HG02885 (cell line): ENCODE data around the gene BAG3.
A peak's percentile ranks its signal among the peaks of the same experiment; 100 is the strongest.
"Not testable (repeated sequence)": the region's sequence is repeated elsewhere in the genome, so short reads cannot be mapped to it uniquely, and the experiment has no call there.

Experiments used
- ATAC-seq: cut with Tn5 transposase; IDR thresholded peaks from one replicate; pipeline ENCODE4 v1.9.1; 2021; ENCODE audit warnings: mild to moderate bottlenecking; ENCODE audit not compliant: unreplicated experiment, poor library complexity

The BAG3 gene

DNA sequence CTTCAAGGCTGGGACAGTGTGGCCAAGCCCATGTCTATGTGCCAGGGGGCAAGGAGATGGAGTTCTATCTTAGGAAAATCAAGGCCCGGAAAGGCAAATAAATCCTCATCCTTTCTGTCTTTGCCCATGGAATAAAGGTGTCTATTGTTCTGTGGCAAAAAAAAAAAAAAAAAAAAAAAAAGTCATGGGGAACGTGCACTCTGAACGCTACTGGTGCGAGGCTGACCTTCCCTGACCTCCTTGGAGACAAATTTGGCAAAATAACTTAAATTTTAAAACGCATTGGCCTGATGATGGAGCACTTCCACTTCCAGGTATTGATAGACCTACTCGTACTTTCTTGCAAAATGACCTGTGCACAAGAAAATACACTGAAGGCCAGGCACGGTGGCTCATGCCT, 12.2 kb upstream of the BAG3 start:
- no peak for ATAC-seq

DNA sequence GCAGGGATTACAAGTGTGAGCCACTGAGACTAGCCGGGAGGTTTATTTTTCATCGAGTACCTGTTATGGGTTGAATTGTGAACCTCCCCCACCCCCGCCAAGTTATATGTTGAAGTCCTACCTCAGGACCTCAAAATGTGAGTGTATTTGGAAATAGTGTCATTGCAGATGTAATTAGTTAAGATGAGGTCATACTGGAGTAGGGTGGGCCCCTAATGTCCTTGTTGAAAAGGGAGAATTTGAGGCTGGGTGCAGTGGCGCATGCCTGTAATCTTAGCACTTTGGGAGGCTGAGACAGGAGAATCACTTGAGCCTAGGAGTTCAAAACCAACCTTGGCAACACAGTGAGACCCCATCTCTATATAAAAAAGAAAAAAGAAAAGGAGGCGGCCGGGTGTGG, 10.8 kb upstream of the BAG3 start:
- ATAC-seq: no peak

DNA sequence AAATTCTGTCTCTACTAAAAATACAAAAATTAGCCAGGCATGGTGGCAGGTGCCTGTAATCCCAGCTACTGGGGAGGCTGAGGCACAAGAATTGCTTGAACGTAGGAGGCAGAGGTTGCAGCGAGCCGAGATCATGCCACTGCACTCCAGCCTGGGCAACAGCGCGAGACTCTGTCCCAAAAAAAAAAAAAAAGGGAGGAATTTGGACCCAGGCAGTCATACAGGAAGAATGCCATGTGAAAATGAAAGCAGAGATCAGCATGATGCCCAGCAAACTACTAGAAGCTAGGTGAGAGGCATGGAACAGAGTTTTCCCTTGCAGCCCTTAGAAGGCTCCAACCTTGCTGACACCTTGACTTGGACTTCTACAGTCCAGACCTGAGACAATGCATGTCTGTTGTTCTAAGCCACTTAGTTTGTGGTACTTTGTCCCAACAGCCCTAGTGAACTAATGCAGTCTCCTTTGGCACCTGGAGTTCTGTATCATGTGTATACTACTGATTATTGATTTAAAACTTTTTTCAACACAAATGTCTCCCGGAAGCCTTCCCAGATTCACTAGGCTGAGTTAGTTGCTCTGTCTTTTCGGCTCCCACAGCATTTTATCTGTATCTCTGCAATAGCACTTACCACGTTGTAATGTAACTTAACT, 10.2 kb upstream of the BAG3 start:
- ATAC-seq: no peak

DNA sequence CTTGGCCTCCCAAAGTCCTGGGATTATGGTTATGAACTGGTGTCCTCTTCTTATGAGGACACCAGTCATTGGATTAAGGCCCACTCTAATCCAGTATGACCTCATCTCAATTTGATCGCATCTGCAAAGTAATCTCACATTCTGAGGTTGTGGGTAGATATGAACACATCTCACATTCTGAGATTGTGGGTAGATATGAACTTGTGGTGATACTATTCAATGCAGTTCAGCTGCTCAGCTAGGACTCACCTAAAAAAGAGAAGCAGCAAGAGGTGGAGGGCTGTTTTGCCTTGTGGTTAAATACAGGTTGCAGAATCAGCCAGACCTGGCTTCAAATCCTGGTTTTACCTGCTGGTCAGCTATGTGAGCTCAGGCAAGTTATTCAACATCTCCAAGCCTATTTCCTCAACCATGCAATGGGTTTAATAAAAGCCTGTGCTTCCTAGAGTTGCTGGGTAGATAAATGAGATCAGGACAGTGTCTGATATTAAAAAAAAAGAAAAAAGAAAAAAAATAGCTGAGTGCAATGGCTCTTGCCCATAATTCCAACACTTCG, 8.5 kb upstream of the BAG3 start:
- ATAC-seq: no peak

DNA sequence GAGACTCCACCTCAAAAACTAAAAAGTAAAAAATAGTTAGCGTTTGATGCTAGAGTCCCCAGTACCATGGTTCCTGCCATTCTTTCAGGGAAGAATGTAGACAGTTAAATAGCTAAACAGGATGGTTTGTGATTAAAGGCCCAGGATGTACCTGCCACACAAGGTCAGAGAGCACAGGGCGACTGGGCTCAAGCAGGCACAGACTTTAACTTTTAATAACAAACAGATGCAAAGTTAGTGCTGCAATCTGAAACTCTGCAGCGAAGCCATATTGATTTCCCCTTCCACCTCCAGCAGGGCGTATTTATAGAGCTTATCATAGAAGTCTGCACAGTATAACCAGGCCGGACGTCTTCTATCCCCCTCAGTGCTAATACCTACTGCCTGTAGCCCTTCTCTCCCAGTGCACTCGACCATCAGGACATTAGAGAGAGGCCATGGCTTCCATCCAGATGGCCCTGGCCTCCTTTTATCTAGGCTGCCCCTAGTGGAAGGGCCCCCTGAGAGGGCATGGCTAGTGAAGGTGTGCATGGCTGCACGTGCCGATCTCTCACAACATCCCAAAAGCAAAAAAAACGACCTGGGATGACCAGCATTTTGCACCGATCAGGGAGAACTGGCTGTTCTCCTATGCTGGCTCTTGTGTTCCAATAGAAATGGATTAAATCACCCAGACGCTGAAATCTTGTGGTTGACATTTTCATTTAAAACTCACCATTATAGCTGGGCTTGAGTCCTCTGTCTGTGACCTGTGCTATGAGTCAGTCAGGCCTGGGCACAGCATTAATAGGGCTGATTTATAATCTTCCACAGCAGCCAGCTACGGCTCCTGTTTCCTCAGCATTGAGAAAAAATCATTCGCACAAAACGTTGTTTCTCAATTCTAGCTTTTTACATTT, 7.6 kb upstream of the BAG3 start:
- ATAC-seq: no peak

DNA sequence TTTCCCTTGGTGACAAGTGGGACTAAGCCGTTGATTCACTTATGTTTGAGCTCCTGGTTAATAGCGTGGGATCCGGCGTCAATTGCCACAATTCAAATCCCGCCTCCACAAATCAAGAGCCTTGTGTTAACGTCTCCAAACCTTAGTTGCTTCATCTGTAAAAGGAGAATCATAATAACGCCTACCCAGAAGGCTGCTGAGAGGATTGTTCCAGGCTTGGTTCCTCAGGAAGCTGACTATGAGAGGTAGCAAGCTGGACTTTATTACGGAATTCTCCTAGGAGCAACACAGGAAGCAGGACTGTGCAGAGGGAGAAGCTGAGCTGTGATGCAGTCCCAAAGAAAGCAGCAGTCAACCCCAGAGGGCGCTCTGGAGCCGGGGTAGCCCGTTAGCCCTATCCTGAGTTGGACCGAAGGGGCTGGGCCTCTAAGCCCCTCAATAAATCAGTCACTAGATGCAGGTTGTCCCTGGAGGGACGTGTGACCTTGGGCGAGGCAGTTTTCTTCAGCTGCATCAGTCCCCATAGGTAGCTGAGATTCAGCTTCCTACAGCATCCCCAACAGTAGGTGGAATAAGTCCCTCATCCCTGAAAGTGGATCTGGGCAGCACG, 6.9 kb upstream of the BAG3 start:
- no peak for ATAC-seq

DNA sequence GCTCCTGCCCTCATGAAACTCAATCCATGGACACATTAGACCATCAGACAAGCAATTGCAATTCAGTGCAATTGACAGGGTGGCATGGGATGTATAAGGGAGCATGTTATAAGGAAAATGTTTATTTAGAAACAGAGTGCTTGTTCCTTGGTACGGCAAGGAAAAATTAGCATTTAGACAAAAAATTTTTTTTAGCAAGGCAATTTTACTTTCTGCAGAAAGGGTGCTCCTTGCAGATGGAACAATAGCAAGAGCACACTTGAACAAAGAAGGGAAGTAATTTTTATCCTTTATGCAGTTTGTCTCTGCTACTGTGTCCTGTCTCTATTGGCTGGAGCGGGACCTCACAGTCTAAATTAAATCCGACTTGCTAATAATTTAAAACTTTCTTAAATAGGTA, 6.2 kb upstream of the BAG3 start:
- ATAC-seq: no peak

DNA sequence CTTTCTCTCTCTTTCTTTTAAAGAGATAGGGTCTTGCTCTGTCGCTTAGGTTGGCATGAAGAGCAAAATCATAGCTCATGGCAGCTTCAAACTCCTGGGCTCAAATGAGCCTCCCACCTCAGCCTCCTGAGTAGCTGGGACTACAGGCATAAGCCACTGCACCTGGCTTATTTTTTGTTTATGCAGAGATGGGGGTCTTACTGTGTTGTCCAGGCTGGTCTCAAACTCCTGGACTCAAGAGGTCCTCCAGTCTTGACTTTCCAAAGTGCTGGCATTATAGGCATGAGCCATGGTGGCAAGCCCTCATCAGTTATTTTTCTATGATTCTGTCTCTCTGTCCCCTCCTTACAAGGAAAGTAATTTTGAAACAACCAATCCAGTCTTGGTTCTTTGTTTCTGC, 1.1 kb upstream of the BAG3 start:
- ATAC-seq: no peak

DNA sequence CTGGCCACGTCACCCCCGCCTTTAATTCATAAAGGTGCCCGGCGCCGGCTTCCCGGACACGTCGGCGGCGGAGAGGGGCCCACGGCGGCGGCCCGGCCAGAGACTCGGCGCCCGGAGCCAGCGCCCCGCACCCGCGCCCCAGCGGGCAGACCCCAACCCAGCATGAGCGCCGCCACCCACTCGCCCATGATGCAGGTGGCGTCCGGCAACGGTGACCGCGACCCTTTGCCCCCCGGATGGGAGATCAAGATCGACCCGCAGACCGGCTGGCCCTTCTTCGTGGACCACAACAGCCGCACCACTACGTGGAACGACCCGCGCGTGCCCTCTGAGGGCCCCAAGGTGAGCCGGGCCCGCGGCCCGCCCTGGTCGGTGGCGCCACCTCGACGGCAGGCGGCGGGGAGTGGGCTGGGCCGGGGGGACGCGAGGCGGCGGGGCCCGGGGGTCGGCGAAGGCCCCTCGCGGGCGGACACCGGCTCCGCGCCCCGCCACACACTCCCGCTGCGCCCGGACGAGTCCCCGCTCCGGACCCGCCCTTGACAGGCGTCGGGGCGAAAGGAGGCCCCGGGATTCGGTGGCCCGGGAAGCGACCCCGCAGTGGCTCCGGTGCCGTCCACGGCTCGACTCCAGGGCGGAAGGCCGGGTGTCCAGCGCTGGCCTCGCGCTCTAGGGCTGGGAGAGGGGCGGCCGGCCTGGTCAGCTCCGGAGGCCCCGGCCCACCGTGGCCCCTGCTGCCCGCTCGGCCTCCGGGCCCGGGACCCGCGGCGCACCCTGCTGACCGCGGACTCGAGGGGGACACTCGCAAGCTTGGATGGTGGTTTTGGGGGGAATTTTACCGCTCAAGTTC, 557 bp downstream of the BAG3 start:
- ATAC-seq: peak; percentile 33

DNA sequence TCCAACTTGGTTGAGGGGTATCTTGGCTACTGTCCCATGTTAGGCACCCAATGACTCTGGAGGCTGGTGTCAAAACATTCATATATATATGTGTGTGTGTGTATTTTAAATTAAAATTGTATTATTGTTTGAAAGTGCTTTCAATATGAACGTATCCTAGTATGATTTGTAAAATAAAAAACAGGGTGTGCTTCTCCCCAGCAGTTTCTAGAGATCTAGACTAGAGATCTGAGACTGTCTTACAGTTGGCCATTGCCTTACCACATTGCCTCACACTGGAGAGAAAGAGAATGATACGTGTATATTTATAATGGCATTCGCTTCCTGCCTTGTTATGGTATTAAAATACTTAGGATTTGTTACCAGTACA, 1.2 kb downstream of the BAG3 start:
- no peak for ATAC-seq

DNA sequence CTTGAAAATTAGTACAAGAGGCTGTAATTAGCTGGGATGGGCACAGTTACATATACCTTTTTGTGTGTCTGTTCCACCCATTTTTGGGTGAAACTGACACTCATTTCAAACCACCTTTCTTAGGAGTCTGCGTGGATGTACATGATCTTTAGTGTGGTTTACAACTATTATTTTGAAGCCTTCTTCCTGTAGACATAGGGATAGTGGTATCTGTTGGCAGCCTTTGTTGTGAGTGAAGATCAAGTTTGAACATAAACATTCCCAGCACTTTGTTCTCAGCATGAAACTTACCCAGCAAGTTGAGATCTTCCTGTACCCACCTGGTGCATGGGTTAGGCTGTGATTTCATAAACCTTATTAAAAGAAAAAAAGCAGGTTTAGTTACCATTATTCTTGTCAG, 2.0 kb downstream of the BAG3 start:
- ATAC-seq: no peak

DNA sequence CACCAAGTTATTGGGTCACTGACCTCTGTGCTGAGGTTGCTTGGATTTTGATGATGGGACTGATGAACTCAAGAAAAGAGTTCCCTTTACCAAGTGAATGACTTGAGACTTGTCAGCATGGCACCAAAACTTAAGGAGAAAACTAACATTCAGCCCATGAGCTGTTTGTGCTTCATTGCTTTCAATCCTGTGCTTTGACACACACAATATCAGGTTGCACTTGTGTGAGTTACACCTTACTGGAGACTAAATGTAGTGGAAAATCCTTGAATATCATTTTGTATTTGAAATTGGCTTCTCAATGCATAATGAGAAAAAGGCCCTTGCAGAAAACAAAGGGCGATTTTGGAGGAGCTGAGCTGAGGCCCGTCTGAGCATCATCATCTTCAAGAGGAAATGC, 2.7 kb downstream of the BAG3 start:
- ATAC-seq: no peak

DNA sequence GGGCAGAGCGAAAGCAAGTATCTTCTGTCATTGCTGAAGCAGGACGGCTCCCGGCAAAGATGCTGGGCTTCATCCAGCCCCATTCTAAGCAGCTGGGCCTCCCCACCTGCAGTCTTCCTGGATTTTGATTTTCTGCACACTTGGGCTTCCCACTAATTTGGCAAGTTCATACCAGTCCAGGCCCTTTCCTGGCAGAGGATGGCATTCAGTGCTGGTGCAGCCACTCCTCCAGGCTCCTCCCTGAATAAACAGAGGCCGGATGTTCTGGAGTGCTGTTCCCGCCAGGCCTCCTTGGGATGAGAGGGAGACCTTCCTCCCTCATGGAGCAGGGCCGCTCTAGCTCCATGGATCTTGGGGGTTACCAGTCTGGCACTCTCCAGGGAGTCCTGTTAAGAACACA, 3.4 kb downstream of the BAG3 start:
- no peak for ATAC-seq

DNA sequence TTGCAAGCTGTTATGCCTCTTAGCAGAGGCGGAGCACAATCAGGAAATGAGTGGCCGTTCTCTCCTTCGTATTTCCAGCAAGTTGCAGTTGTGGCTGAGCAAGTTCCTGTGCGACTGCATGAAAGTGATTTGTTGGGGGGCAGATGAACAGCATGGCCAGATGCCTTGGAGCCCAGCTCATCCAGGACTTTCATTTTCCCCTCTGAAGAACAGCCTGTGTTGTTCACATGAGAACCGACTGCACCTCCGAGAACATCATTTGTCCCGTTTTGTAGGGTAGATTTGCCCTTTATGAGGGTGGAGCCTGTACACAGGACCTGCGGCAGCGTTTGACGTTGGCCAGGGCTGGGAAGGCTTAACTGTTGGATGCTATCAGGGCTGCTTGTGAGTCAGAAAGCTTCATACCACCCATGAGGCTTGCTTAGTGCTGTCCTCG, 4.4 kb downstream of the BAG3 start:
- no peak for ATAC-seq

DNA sequence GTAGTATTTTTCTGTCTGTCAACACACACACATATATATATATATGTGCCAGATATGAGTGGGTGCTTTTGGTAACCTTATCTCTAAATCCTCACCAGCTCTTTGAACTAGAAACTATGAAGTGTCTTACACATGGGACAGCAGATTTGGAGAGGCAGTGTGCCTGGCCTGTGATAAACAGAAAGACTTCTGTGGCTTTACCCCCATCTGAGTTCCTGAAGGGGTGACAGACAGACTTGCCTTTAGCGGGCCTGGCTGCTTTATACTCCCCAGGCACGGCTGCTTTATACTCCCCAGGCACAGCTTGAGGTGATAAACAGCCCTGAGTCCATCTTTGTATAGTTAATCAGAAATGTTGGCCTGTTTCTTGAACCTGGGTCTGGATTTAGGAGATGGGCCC, 5.6 kb downstream of the BAG3 start:
- no peak for ATAC-seq

DNA sequence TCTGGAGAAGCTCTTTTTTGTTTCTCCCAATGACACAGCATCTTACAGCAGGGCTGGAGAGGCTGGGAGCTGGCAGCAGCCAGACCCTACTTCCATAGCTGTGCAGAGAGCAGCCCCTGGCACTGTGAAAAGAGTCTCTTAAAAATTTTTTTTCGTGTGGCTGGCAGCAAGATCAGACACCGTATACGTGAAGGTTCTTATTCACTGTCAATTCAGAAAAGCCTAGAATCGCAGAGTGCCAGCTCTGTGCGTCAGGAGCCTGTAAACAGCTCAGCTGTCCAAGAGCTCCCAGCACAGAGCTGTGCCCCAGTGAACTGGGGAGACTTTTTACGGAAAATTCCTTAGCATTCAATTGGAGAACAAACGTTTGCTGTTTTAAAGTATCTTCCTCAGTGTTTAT, 6.5 kb downstream of the BAG3 start:
- ATAC-seq: no peak

DNA sequence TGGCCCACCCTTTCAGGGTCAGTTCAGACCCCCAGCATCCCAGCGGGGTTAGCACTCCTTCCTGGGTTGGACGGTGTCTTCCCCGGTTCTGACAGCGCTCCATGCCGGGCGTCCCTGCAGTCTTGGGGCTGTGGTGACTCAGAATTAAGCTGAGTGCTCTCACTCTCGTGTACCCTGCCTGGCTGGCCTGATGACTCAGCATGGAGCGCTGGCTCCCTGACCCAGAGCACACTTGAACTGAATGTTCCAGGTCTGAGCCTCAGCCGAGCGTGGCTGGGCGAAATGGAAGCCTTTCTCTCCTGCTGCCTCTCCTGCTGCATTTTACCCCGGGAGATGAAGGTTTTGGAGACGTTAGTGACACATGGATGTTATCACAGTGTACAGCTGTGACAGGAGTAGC, 7.1 kb downstream of the BAG3 start:
- no peak for ATAC-seq

DNA sequence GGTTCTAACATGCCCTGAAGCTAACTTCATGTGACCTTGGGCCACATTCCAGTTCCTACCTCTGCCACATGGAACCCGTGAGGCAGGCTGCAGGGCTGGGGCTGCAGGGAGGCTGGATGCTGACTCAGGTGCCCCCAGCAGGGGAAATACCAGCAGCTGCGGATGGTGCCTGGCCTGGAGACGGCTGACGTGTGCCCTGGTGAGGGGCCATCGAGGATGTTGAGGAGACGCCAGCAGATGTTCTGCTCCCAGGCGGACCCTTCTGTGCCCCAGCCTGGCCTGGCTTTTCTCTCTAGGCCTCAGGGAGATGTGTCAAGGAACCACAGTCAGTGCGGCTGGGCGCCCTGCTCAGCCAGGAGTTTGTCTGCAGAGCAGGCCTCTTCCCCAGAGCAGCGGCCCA, 8.8 kb downstream of the BAG3 start:
- ATAC-seq: no peak

DNA sequence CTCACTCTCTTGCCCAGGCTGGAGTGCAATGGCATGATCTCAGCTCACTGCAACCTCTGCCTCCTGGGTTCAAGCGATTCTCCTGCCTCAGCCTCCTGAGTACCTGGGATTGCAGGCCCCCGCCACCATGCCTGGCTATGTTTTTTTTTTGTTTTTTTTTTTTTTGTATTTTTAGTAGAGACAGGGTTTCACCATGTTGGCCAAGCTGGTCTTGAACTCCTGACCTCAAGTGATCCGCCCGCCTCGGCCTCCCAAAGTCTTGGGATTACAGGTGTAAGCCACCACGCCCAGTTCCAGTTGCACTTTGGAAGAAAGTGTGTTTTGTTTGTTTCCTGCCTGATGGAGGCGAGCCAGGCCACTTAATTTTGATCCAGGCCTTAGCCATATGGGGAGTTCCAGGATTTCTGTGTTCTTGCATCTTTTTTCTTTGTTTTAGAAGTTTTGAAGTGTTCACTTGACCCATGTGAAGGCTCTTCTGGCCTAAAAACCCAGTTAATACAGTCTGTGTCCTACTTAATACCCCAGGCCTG, 11.0 kb downstream of the BAG3 start:
- not testable (repeated sequence) for ATAC-seq
